OCI-LY7 (cell line): Measurements from ENCODE around the gene RAD51B. TPM values are rescaled to one million over a fixed set of nuclear protein-coding genes. Genes with fewer than 3 reads are reported as not detected.
A peak's percentile ranks its signal among the peaks of the same experiment; 100 is the strongest.

Experiments used
- BruUV-seq: library from RNA; stranded (reverse); fragments of 400-500 nt; replicated peaks from 2 replicates; lab custom pipeline; 2021; lab: Mats Ljungman, UMichigan
- CTCF ChIA-PET: fragments of 300-600 bp; sonication (Branson Sonifier 250); formaldehyde crosslinking; loops from one replicate; lab custom pipeline; 2022; ENCODE audit warnings: antibody characterized with exemption; ENCODE audit not compliant: unreplicated experiment; lab: Charles Lee
- POLR2A ChIA-PET: fragments of 300-600 bp; sonication (Branson Sonifier 250); formaldehyde crosslinking; loops from one replicate; lab custom pipeline; 2022; ENCODE audit warnings: antibody characterized with exemption; lab: Charles Lee
- DNase-seq: peaks from one replicate; pipeline ENCODE4 v3.0.0-alpha.2; 2015; ENCODE audit warnings: low spot score
- H2AFZ ChIP-seq: fragments of 200-600 bp; sonication (generic), shearing (Covaris generic); 2 replicates; pipeline ENCODE4 v1.6.1; 2014; ENCODE audit warnings: mild to moderate bottlenecking, antibody characterized with exemption, low read length, moderate library complexity
- H3K27ac ChIP-seq: fragments of 200-600 bp; sonication (generic); 2 replicates; pipeline ENCODE4 v1.5.1; 2014; ENCODE audit warnings: mixed run types, low read depth, mild to moderate bottlenecking, moderate library complexity, low read length, inconsistent platforms; ENCODE audit not compliant: poor library complexity, severe bottlenecking
- H3K36me3 ChIP-seq: fragments of 200-600 bp; sonication (generic); 2 replicates; pipeline ENCODE4 v1.6.1; 2014; ENCODE audit warnings: mild to moderate bottlenecking, antibody characterized with exemption, low read length, moderate library complexity, mixed read lengths; ENCODE audit not compliant: insufficient read depth
- H3K4me1 ChIP-seq: fragments of 200-600 bp; sonication (generic); 2 replicates; pipeline ENCODE4 v1.5.1; 2014; ENCODE audit warnings: mild to moderate bottlenecking, low read length; ENCODE audit not compliant: insufficient read depth, poor library complexity, severe bottlenecking
- H3K4me2 ChIP-seq: fragments of 200-600 bp; sonication (generic); 2 replicates; pipeline ENCODE4 v1.6.1; 2014; ENCODE audit warnings: mild to moderate bottlenecking, low read length
- H3K4me3 ChIP-seq: fragments of 200-600 bp; sonication (generic); 2 replicates; pipeline ENCODE4 v1.5.1; 2014; ENCODE audit warnings: mild to moderate bottlenecking, low read depth, low read length; ENCODE audit not compliant: poor library complexity, severe bottlenecking
- H3K79me2 ChIP-seq: fragments of 200-600 bp; sonication (generic); 2 replicates; pipeline ENCODE4 v1.6.1; 2016; ENCODE audit warnings: low read depth, mild to moderate bottlenecking, low read length, moderate library complexity, mixed read lengths; ENCODE audit not compliant: insufficient read depth
- H3K9me2 ChIP-seq: fragments of 200-600 bp; sonication (generic); 2 replicates; pipeline ENCODE4 v1.6.1; 2016; ENCODE audit warnings: mild to moderate bottlenecking, low read length, mixed read lengths; ENCODE audit not compliant: insufficient read depth
- H3K9me3 ChIP-seq: fragments of 200-600 bp; sonication (generic); 2 replicates; pipeline ENCODE4 v1.6.1; 2014; ENCODE audit warnings: mild to moderate bottlenecking, mixed run types, low read length, mixed read lengths
- H4K20me1 ChIP-seq: fragments of 200-600 bp; sonication (generic); 2 replicates; pipeline ENCODE4 v1.6.1; 2014; ENCODE audit warnings: mild to moderate bottlenecking, antibody characterized with exemption, low read length, moderate library complexity, mixed read lengths; ENCODE audit not compliant: insufficient read depth
- EZH2phosphoT487 ChIP-seq: fragments of 200-600 bp; sonication (generic); IDR thresholded peaks from 2 replicates; pipeline ENCODE4 v1.6.1; 2018; ENCODE audit warnings: low read depth, borderline replicate concordance, mild to moderate bottlenecking, mixed run types, antibody characterized with exemption, low read length, moderate library complexity, mixed read lengths
- intact Hi-C: fragments of 100-400 bp; cut with micrococcal nuclease; formaldehyde crosslinking; loops from one replicate; pipeline ENCODE4 v1.10.0; 2022; ENCODE audit not compliant: unreplicated experiment
- total RNA-seq, 2 experiments: library from RNA; depleted of rRNA in 1 of 2; stranded (reverse); fragments of >200 nt in 1 of 2; shearing (Covaris generic) in 1 of 2; gene quantifications; 2 replicates each; pipeline ENCODE4 v1.2.3, GENCODE V29; 2014 to 2022
- TF ChIP-seq, protein P1 (sequence below): fragments of 200-600 bp; sonication (generic); conservative IDR thresholded peaks from 2 replicates; pipeline ENCODE4 v1.5.1; 2014; ENCODE audit warnings: mild to moderate bottlenecking, antibody characterized with exemption, low read length, moderate library complexity, mixed read lengths

RAD51B gene
- total RNA-seq, 2 experiments from 2014 or later: 41.4 to 89.9 TPM

DNA sequence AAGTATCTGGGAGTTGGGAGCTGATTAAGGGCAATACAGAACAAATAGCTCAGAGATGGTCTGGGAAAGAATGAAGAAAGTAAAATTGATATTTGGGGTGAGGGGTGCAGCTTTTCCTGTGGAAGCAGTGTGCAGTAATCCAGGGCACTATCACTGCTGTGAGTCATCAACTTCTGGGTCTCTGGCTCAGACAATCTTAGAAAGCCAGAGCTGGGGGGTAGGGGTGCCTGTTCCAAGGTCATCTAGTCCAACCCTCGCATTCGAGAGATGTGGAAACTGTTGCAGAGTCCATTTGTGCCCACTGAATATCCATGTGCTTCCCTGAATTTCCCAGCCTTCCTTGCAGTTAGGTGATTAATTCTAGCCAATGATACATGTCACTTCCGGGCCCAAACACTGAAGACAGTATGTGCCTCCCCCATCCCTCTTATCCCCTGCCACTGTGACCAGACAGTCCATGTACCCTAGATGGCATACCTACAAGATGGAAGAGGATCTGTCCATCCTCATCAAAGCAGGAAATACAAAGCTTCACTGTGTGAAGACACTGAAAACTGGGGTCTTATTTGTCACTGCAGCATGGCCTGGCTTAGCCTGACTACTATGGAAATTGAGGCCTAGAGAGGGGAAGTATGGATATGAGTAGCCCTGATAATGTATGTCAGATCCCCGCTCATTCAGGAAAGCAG is 921.4 kb downstream of the RAD51B start:
- no peaks in the 10 kb centered on the region for H4K20me1 ChIP-seq
- POLR2A ChIA-PET: no interaction called here
- H3K79me2 ChIP-seq: no peaks in the 10 kb centered on the region
- TF ChIP-seq, protein P1, sequence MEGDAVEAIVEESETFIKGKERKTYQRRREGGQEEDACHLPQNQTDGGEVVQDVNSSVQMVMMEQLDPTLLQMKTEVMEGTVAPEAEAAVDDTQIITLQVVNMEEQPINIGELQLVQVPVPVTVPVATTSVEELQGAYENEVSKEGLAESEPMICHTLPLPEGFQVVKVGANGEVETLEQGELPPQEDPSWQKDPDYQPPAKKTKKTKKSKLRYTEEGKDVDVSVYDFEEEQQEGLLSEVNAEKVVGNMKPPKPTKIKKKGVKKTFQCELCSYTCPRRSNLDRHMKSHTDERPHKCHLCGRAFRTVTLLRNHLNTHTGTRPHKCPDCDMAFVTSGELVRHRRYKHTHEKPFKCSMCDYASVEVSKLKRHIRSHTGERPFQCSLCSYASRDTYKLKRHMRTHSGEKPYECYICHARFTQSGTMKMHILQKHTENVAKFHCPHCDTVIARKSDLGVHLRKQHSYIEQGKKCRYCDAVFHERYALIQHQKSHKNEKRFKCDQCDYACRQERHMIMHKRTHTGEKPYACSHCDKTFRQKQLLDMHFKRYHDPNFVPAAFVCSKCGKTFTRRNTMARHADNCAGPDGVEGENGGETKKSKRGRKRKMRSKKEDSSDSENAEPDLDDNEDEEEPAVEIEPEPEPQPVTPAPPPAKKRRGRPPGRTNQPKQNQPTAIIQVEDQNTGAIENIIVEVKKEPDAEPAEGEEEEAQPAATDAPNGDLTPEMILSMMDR: no peak
- no peak for TF ChIP-seq EZH2phosphoT487
- CTCF ChIA-PET: no interaction called here
- H3K4me2 ChIP-seq: peak overlapping the region; percentile 36
- no peak for DNase-seq
- no peaks in the 10 kb centered on the region for H3K9me2 ChIP-seq
- H3K4me3 ChIP-seq: no peak overlapping the region
- no TSS peak for BruUV-seq
- H2AFZ ChIP-seq: no peak overlapping the region
- H3K4me1 ChIP-seq: peaks cover 38% of the 10 kb centered on the region
- H3K27ac ChIP-seq: no peak overlapping the region
- no peaks in the 10 kb centered on the region for H3K36me3 ChIP-seq
- intact Hi-C loops: no loop called here
- peaks cover 5% of the 10 kb centered on the region; the same call in 1 of the 2 replicates for H3K9me3 ChIP-seq

DNA sequence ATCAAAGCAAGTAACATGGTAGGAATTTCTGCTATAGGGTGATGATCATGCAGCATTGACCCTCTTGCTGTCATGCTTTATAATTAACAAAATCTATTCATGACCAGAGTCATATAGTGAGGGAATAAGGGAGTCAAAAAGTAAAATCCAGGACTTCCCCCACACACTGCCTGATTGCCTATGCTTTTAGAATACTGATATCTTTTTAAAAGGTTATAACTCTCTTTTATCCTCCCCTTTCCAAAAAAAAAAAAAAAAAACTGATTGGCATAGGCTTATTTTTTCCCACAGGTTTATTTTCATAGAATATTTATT is 921.9 kb downstream of the RAD51B start:
- H3K9me2 ChIP-seq: no peaks in the 10 kb centered on the region
- H4K20me1 ChIP-seq: no peaks in the 10 kb centered on the region
- no peak for TF ChIP-seq EZH2phosphoT487
- TF ChIP-seq, protein P1: no peak
- H3K4me1 ChIP-seq: peaks cover 35% of the 10 kb centered on the region
- no TSS peak for BruUV-seq
- H3K4me3 ChIP-seq: no peak overlapping the region
- H3K36me3 ChIP-seq: no peaks in the 10 kb centered on the region
- no peak overlapping the region for H3K27ac ChIP-seq
- POLR2A ChIA-PET: no interaction called here
- peaks cover 5% of the 10 kb centered on the region; the same call in 1 of the 2 replicates for H3K9me3 ChIP-seq
- peak overlapping the region; percentile 36 for H3K4me2 ChIP-seq
- intact Hi-C loops: no loop called here
- DNase-seq: no peak
- no peak overlapping the region for H2AFZ ChIP-seq
- CTCF ChIA-PET: no interaction called here
- no peaks in the 10 kb centered on the region for H3K79me2 ChIP-seq

DNA sequence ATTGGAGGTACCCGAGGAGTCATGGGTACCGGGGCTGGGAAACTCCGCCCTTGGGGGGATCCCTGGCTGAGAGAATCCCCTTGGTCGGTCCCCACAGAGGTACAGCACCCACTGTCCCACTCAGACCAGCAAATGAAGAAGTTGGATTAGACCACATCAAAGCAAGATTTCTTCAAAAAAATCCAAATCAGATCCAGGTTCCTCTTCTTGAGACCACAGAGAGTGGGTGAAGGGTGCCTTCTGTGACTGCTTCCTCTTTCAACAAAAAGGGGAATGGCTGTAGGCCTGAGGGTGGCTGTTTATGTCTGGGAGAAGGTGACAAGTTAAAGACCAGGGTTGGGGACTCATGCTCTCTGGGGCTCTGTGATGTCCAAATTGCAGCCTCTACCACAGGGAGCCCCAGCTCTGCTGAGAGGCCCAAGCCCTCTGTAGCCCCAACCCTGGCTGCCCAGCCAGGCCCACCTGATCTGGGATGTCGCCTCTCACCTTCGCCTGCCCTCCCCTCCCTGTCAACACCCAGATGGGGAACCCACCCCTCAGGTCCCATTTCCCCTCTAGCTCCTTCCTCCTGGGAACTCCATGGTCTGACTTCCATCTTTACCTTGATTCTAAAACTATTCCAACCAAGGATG is 922.4 kb downstream of the RAD51B start:
- Histone ChIP-seq H4K20me1 (no peaks in the 10 kb centered on the region), H3K4me2 (peak overlapping the region; percentile 36), H3K36me3 (no peaks in the 10 kb centered on the region), H3K27ac (no peak overlapping the region), H3K4me3 (peak overlapping the region; percentile 4), H3K4me1 (peaks cover 30% of the 10 kb centered on the region), H3K9me3 (peaks cover 5% of the 10 kb centered on the region; the same call in 1 of the 2 replicates), H3K9me2 (no peaks in the 10 kb centered on the region), H3K79me2 (no peaks in the 10 kb centered on the region), H2AFZ (no peak overlapping the region)
- ChIA-PET POLR2A (interaction anchor here (0.7 kb wide), 1 partner anchor 712 kb away, joined by 3 read pairs; no protein-coding TSS in a partner anchor), CTCF (no interaction called here)
- intact Hi-C loops: no loop called here
- peak; percentile 87 for DNase-seq
- BruUV-seq: no TSS peak
- no peak for TF ChIP-seq EZH2phosphoT487
- TF ChIP-seq, protein P1: no peak
